Measurements from ENCODE around the gene CDH23.

- no peak for TF ChIP-seq EP300 (conservative IDR thresholded peaks at IDR 0.05; ENCODE audit: poor library complexity, severe bottlenecking)
- no peak for TF ChIP-seq CTCF (IDR thresholded peaks at IDR 0.05; ENCODE audit: poor library complexity, severe bottlenecking)
These were observed 118.9 kb downstream of the CDH23 start for GRCh38 chr10:71515531-71516172.

Data from neural cell (in vitro differentiated cells).